Lung (tissue), 12 donors: ENCODE data around the gene ARPC4. TPM values are rescaled to one million over a fixed set of nuclear protein-coding genes. Genes with fewer than 3 reads are reported as not detected.

Experiments
- ATAC-seq: fragments of 200-7000 bp; cut with Tn5 transposase; one replicate; pipeline ENCODE4 v1.9.1; 2020; ENCODE audit warnings: moderate number of reproducible peaks; ENCODE audit not compliant: insufficient read depth, low FRiP score
- DNase-seq, 3 donors: peaks; one replicate each; pipeline ENCODE4 v3.0.0-alpha.2; 2013 to 2017
- H3K27ac ChIP-seq, 2 donors: one replicate each; pipeline ENCODE4 v1.5.1; 2013; ENCODE audit warnings: mild to moderate bottlenecking in 2 of 2, moderate library complexity in 2 of 2, control low read depth in 1 of 2, inconsistent platforms in 1 of 2, low read depth in 1 of 2, low read length in 1 of 2
- H3K27me3 ChIP-seq, 3 donors: one replicate each; pipeline ENCODE4 v1.5.1; 2013; ENCODE audit warnings: low read length in 2 of 3; ENCODE audit not compliant: control insufficient read depth in 3 of 3, insufficient read depth in 3 of 3
- H3K36me3 ChIP-seq, 4 donors: one replicate each; pipeline ENCODE4 v1.5.1; 2013; ENCODE audit warnings: low read length in 4 of 4, mild to moderate bottlenecking in 1 of 4, moderate library complexity in 1 of 4; ENCODE audit not compliant: control insufficient read depth in 4 of 4, insufficient read depth in 4 of 4
- H3K4me1 ChIP-seq, 5 donors: one replicate each; pipeline ENCODE4 v1.5.1; 2013; ENCODE audit warnings: low read length in 5 of 5, mild to moderate bottlenecking in 2 of 5, moderate library complexity in 1 of 5; ENCODE audit not compliant: control insufficient read depth in 5 of 5, insufficient read depth in 5 of 5
- H3K4me3 ChIP-seq: one replicate; pipeline ENCODE4 v1.5.1; 2013; ENCODE audit warnings: mild to moderate bottlenecking, control low read depth, moderate library complexity
- H3K9ac ChIP-seq, 2 donors: one replicate each; pipeline ENCODE4 v1.5.1; 2013; ENCODE audit warnings: low read length in 2 of 2, control low read depth in 1 of 2; ENCODE audit not compliant: insufficient read depth in 1 of 2
- H3K9me3 ChIP-seq, 4 donors: one replicate each; pipeline ENCODE4 v1.5.1; 2013; ENCODE audit warnings: low read length in 3 of 4, mild to moderate bottlenecking in 1 of 4, moderate library complexity in 1 of 4; ENCODE audit not compliant: control insufficient read depth in 4 of 4, insufficient read depth in 3 of 4
- CTCF ChIP-seq: IDR thresholded peaks from 2 replicates; pipeline ENCODE4 v1.5.1; 2012; ENCODE audit warnings: mild to moderate bottlenecking; ENCODE audit errors: control extremely low read depth, extremely low read depth
- WGBS, 2 donors: extraction: QIAGEN DNeasy Blood & Tissue Kit; methylation state at CpG; one replicate each; pipeline ENCODE4 v1.1.7; 2013; 5-methylcytosine and 5-hydroxymethylcytosine counted together
- polyA plus RNA-seq, 2 donors: library from polyadenylated mRNA; stranded (reverse); fragments of 200-250 nt; gene quantifications; one replicate each; pipeline ENCODE4 v1.2.1, GENCODE V29; 2013
- total RNA-seq, 2 donors: library from RNA; depleted of rRNA in 1 of 2; stranded (reverse); fragments of >200 nt in 1 of 2; gene quantifications; one replicate each; pipeline ENCODE4 v1.2.1, GENCODE V29; 2014 to 2021
- donor health status: control.
- donor health status: control.
- donor health status: Bipolar disorder and iron deficiency.
- donor health status: healthy.
- donor health status: DM: yes; HTN: yes; CAD: no.

ARPC4 gene
- total and polyA plus RNA-seq, 4 donors, result 74.9 to 239 (median 129) TPM

GRCh38 chr3:9825451-9826040, 32.7 kb downstream of the ARPC4 start:
- H3K9me3 ChIP-seq, result no peaks in the 10 kb centered on the region
- no peak overlapping the region for H3K9ac ChIP-seq
- no peak overlapping the region for H3K4me3 ChIP-seq
- H3K27me3 ChIP-seq, result no peaks in the 10 kb centered on the region
- H3K4me1 ChIP-seq, result no peaks in the 10 kb centered on the region
- peaks cover 3 to 15% (median 12%) of the 10 kb centered on the region in 4 donors for H3K36me3 ChIP-seq
- 77 to 86% methylated on average over 14 of the region's 14 CpGs for WGBS, 2 donors
- no peak overlapping the region for H3K27ac ChIP-seq
- TF ChIP-seq CTCF, result no peak
- DNase-seq (peak in 1 of 3 donors; percentile 12), ATAC-seq (no peak)

GRCh38 chr3:9826815-9827573, 34.1 kb downstream of the ARPC4 start:
- Histone ChIP-seq H3K4me3 (no peak overlapping the region), H3K9me3 (no peaks in the 10 kb centered on the region), H3K36me3 (peaks cover 3 to 15% (median 12%) of the 10 kb centered on the region in 4 donors), H3K9ac (no peak overlapping the region), H3K27ac (no peak overlapping the region), H3K27me3 (no peaks in the 10 kb centered on the region), H3K4me1 (no peaks in the 10 kb centered on the region)
- WGBS, 2 donors, result 82 to 88% methylated on average over 20 of the region's 20 CpGs
- TF ChIP-seq CTCF, result peak; percentile 1
- ATAC-seq (no peak), DNase-seq (peak in 2 of 3 donors; percentile 6 to 14)

GRCh38 chr3:9828801-9829755, 36.2 kb downstream of the ARPC4 start:
- TF ChIP-seq CTCF, result no peak
- no peak for ATAC-seq

More at GRCh38 chr3:9828801-9829755, 36.2 kb downstream of the ARPC4 start:
- Histone ChIP-seq H3K9ac (no peak overlapping the region), H3K9me3 (no peaks in the 10 kb centered on the region), H3K36me3 (peaks cover 3 to 26% (median 23%) of the 10 kb centered on the region in 4 donors), H3K27ac (no peak overlapping the region), H3K4me1 (no peaks in the 10 kb centered on the region), H3K27me3 (no peaks in the 10 kb centered on the region), H3K4me3 (no peak overlapping the region)
- 96 to 97% methylated on average over 17 of the region's 17 CpGs for WGBS, 2 donors
- no peak for DNase-seq
